GM12801 (cell line): ENCODE results near the gene SPEF2.

Experiments used
- TF ChIP-seq, protein P1 (sequence below): IDR thresholded peaks from one replicate; pipeline ENCODE4 v1.5.1; 2011; ENCODE audit warnings: control low read depth; ENCODE audit not compliant: insufficient read length; ENCODE audit errors: extremely low read depth

Gene SPEF2

DNA sequence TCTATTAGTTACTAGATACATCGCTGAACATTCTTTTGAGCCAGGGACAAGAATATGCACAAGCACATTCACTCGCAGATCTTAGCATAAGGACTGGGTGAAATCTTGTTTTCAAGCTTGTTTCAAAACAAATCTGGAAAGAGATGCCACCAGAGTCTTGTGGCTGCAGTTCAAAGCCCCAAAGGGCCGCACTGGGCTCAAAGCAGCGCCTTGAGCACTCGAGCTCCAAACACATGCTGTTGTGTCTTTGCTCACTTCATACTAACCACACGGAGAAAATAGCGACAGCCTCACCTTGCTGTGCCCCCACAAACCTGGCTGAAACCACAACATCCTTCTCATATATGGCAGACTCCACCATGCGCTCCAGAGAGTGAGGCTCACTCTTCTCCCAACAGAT, 204.8 kb downstream of the SPEF2 start:
- TF ChIP-seq, protein P1, sequence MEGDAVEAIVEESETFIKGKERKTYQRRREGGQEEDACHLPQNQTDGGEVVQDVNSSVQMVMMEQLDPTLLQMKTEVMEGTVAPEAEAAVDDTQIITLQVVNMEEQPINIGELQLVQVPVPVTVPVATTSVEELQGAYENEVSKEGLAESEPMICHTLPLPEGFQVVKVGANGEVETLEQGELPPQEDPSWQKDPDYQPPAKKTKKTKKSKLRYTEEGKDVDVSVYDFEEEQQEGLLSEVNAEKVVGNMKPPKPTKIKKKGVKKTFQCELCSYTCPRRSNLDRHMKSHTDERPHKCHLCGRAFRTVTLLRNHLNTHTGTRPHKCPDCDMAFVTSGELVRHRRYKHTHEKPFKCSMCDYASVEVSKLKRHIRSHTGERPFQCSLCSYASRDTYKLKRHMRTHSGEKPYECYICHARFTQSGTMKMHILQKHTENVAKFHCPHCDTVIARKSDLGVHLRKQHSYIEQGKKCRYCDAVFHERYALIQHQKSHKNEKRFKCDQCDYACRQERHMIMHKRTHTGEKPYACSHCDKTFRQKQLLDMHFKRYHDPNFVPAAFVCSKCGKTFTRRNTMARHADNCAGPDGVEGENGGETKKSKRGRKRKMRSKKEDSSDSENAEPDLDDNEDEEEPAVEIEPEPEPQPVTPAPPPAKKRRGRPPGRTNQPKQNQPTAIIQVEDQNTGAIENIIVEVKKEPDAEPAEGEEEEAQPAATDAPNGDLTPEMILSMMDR: no peak

DNA sequence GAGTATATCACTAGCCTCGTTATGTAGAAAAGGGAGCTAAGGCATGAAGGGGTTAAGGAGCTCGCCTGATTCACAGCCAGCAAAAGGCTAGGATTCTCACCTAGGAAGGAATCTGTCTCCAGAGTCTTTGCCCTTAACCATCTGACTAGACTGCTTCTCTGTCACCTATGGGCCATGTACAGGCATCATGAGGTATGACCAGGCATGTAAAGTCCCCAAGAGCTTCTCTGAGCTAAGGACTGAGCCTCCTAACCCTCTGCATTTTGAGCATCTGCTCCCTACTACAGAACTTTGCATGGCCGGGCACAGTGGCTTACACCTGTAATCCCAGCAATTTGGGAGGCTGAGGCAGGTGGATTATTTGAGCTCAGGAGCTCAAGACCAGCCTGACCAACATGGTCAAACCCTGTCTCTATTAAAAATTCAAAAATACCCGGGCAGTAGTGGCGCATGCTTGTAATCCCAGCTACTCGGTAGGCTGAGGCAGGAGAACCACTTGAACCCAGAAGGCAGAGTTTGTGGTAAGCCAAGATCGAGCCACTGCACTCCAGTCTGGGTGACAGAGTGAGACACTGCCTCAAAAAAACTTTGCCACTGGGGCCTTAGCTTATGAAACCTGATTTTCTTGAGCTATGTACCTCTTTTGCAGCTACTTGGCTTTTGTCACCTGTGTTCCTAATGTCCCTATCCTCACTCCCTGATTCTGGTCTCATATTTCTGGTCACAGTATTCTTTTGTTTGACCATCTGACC, 205.9 kb downstream of the SPEF2 start:
- TF ChIP-seq, protein P1: no peak

DNA sequence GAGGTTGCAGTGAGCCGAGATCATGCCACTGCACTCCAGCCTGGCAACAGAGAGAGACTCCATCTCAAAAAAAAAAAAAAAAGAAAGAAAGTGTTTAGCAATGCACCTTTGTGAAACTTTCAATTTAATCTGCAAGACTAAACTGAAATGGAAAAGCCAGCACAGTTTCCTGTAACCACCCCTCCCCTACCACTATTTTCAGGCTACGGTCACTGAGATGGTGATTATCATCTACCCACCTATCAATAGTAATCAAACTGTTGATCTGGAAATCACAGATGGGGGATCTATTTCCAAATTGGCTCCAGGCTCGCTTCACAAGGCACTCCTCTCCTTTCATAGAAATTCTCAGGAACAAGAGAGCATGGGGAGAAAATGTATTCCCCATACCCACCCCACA, 208.4 kb downstream of the SPEF2 start:
- TF ChIP-seq, protein P1: no peak

DNA sequence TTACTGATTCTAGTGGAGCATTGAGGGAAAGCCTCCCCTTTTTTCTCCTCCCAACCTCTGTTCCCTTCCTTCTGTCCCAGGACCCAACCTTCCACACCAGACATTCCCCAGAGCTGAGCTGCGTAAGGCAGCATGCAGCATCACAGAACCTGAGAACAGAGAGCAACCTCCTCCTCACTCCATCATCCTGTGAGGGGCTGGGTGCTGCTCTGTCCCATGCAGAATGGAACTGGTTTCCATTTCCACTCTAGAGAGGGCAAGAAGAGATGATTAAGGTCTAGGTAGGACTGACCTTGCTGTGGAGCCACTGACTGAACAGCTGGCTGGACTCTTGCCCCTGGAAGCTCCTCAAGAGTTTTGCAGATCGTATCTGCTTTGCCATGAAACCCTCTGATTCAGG, 208.9 kb downstream of the SPEF2 start:
- TF ChIP-seq, protein P1: no peak

DNA sequence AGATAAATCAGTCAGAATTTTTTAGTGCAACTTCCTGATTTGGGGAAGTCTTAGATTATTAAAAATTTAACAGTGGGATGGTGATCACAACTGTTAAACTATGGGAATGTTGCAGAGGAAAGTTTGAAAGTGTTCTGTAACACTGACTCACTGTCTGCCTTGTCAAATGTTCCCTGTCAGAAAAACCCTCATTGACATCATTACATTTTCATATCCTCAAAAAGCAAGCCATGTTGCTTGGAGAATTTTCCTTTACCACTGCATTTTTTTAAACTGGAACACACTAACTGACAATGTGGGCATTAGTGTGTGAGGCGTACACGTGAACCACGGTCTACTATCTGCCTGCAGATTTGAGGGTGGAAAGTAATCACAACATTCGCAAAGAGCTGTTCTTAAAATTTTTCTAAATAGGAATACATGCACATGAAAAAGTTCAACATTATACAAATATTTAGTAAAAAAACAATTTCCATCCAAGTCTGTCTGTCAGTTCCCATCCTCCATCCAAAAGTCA, 210.5 kb downstream of the SPEF2 start:
- TF ChIP-seq, protein P1: no peak

DNA sequence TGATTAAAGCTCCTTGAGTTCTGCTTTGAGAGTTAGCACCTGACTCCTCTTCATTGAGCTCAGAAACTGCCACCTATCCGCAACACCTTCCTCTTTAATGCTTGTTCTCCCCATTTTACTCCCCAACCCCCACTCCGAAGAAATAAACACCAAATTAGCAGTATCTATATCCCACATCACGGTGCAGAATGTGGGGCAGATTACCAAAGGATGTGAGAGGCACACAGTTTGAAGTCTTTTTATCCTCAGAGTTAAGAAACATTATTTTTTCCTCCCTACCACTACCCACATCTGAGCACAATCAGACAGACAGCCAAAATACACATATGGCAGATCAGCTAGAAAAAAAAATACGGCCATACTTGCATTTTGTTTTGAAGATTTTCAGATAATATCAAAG, 212.9 kb downstream of the SPEF2 start:
- TF ChIP-seq, protein P1: no peak

DNA sequence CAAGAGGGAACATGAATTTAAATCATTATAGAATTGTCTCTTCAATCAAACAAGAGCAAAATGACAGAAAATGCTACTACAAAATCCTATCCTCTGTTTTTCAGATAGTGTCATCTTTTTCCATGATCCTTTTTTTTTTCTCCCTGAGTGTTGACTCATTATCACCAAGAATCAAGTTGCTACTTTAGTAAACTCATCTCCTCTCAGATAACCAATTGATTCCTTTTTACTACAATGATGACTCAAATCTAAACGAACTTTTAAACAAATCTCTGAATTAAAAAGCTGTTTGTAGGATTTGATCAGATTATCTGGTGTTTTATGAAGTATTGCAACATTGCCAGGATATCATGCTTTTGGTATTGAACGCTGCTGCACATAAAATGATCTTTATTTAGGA, 215.1 kb downstream of the SPEF2 start:
- TF ChIP-seq, protein P1: no peak

DNA sequence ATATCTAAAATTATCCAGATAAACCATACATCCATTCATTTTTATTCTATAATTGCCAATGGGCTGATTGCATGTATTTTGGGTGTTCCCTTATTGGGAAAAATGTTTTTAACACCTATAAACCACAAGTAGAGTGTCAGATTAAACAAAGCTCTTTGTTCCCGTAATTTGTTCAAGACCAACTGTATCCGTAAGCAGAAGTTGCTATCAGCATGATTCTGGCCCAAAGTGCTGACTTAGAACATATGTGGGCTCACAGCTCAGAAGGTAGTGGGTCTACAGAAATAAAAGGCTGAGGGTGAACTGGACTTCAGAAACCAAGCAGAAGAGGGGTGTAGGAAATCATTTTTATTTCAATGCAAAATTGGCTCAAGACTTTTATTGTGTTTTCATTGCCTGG, 215.6 kb downstream of the SPEF2 start:
- TF ChIP-seq, protein P1: no peak
